ENCODE data around the gene TMEM100.

- TF ChIP-seq, protein P1, sequence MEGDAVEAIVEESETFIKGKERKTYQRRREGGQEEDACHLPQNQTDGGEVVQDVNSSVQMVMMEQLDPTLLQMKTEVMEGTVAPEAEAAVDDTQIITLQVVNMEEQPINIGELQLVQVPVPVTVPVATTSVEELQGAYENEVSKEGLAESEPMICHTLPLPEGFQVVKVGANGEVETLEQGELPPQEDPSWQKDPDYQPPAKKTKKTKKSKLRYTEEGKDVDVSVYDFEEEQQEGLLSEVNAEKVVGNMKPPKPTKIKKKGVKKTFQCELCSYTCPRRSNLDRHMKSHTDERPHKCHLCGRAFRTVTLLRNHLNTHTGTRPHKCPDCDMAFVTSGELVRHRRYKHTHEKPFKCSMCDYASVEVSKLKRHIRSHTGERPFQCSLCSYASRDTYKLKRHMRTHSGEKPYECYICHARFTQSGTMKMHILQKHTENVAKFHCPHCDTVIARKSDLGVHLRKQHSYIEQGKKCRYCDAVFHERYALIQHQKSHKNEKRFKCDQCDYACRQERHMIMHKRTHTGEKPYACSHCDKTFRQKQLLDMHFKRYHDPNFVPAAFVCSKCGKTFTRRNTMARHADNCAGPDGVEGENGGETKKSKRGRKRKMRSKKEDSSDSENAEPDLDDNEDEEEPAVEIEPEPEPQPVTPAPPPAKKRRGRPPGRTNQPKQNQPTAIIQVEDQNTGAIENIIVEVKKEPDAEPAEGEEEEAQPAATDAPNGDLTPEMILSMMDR (IDR thresholded peaks at IDR 0.05), result no peak
- no peak for TF ChIP-seq POLR2A (IDR thresholded peaks at IDR 0.05)
Observed at GRCh38 chr17:55708175-55708974, 14.3 kb downstream of the TMEM100 start.

Measured in lower leg skin (tissue), 3 donors.